Neural cell (in vitro differentiated cells): Measurements from ENCODE around the gene BLOC1S1. TPM values are rescaled to one million over a fixed set of nuclear protein-coding genes. Genes with fewer than 3 reads are reported as not detected.

Source experiments
- H2AFZ ChIP-seq: fragments of 200-600, 300-800 bp; sonication (generic), shearing (Covaris generic); 2 replicates; pipeline ENCODE4 v1.6.0; 2014; ENCODE audit warnings: low read depth, mild to moderate bottlenecking, antibody characterized with exemption, low read length, moderate library complexity
- H3F3A ChIP-seq: fragments of 200-600 bp; shearing (Covaris generic); 2 replicates; pipeline ENCODE4 v1.6.1; 2016; ENCODE audit warnings: mild to moderate bottlenecking, moderate library complexity, mixed read lengths, antibody characterized with exemption, low read length; ENCODE audit not compliant: insufficient read depth, poor library complexity, severe bottlenecking
- H3K27ac ChIP-seq: fragments of 200-600, 300-800 bp; sonication (generic), shearing (Covaris generic); 2 replicates; pipeline ENCODE4 v1.5.1; 2014; ENCODE audit warnings: mild to moderate bottlenecking, low read length, moderate library complexity
- H3K27me3 ChIP-seq: fragments of 300-800, 200-600 bp; sonication (generic), shearing (Covaris generic); 2 replicates; pipeline ENCODE4 v1.6.0; 2014; ENCODE audit warnings: mild to moderate bottlenecking, low read depth, low read length, moderate library complexity; ENCODE audit not compliant: insufficient read depth
- H3K36me3 ChIP-seq: fragments of 300-800, 200-600 bp; sonication (generic), shearing (Covaris generic); 2 replicates; pipeline ENCODE4 v1.5.1; 2014; ENCODE audit warnings: mild to moderate bottlenecking, antibody characterized with exemption, low read length, moderate library complexity; ENCODE audit not compliant: insufficient read depth
- H3K4me2 ChIP-seq: fragments of 300-800, 200-600 bp; sonication (generic), shearing (Covaris generic); 2 replicates; pipeline ENCODE4 v1.6.0; 2014; ENCODE audit warnings: mild to moderate bottlenecking, low read length
- H3K4me3 ChIP-seq: fragments of 300-800, 200-600 bp; sonication (generic), shearing (Covaris generic); 2 replicates; pipeline ENCODE4 v1.5.1; 2014; ENCODE audit warnings: mild to moderate bottlenecking, low read length, moderate library complexity
- H3K79me2 ChIP-seq: fragments of 200-600 bp; shearing (Covaris generic); replicated peaks from 2 replicates; pipeline ENCODE4 v1.6.0; 2014; ENCODE audit warnings: mild to moderate bottlenecking, low read length, moderate library complexity; ENCODE audit not compliant: insufficient read depth
- H3K9ac ChIP-seq: fragments of 300-800, 200-600 bp; sonication (generic), shearing (Covaris generic); 2 replicates; pipeline ENCODE4 v1.6.1; 2016; ENCODE audit warnings: mild to moderate bottlenecking, low read length, mixed read lengths
- H3K9me2 ChIP-seq: fragments of 200-600 bp; shearing (Covaris generic); 2 replicates; pipeline ENCODE4 v1.6.1; 2016; ENCODE audit warnings: mild to moderate bottlenecking, low read length, mixed read lengths; ENCODE audit not compliant: insufficient read depth
- H3K9me3 ChIP-seq: fragments of 200-600, 300-800 bp; sonication (generic), shearing (Covaris generic); 2 replicates; pipeline ENCODE4 v1.6.1; 2016; ENCODE audit warnings: mild to moderate bottlenecking, mixed run types, low read length, moderate library complexity, mixed read lengths
- H4K20me1 ChIP-seq: fragments of 200-600 bp; shearing (Covaris generic); 2 replicates; pipeline ENCODE4 v1.6.1; 2016; ENCODE audit warnings: mild to moderate bottlenecking, mixed run types; ENCODE audit not compliant: insufficient read depth
- EP300 ChIP-seq: fragments of 450-650 bp; conservative IDR thresholded peaks from 2 replicates; pipeline ENCODE4 v1.6.1; 2014; ENCODE audit warnings: antibody characterized with exemption, mild to moderate bottlenecking, moderate library complexity; ENCODE audit not compliant: poor library complexity, severe bottlenecking
- EZH2 ChIP-seq: fragments of 200-600, 300-800 bp; shearing (Covaris generic), sonication (generic); IDR thresholded peaks from 2 replicates; pipeline ENCODE4 v1.6.1; 2014; ENCODE audit warnings: antibody characterized with exemption, low read length, borderline replicate concordance, mild to moderate bottlenecking; ENCODE audit not compliant: insufficient read depth, poor library complexity, severe bottlenecking
- MXI1 ChIP-seq: fragments of 450-650 bp; conservative IDR thresholded peaks from 2 replicates; pipeline ENCODE4 v1.6.1; 2014; ENCODE audit warnings: antibody characterized with exemption, mild to moderate bottlenecking; ENCODE audit not compliant: poor library complexity, severe bottlenecking
- POLR2AphosphoS5 ChIP-seq: IDR thresholded peaks from 2 replicates; pipeline ENCODE4 v1.6.1; 2012
- RAD21 ChIP-seq: fragments of 450-650 bp; conservative IDR thresholded peaks from 2 replicates; pipeline ENCODE4 v1.6.1; 2014; ENCODE audit warnings: antibody characterized with exemption, mild to moderate bottlenecking, moderate library complexity
- SMC3 ChIP-seq: fragments of 450-650 bp; conservative IDR thresholded peaks from 2 replicates; pipeline ENCODE4 v1.6.1; 2014; ENCODE audit warnings: antibody characterized with exemption, mild to moderate bottlenecking, moderate library complexity; ENCODE audit not compliant: poor library complexity
- TAF1 ChIP-seq: IDR thresholded peaks from 2 replicates; pipeline ENCODE4 v1.6.1; 2012; ENCODE audit warnings: low read depth
- polyA plus RNA-seq: library from polyadenylated mRNA; depleted of rRNA; stranded (reverse); fragments of >200 nt; gene quantifications from 2 replicates; pipeline ENCODE4 v1.2.3, GENCODE V29; 2014
- TF ChIP-seq, protein P1 (sequence below): fragments of 450-650 bp; IDR thresholded peaks from 2 replicates; pipeline ENCODE4 v1.5.1; 2014; ENCODE audit warnings: antibody characterized with exemption, mild to moderate bottlenecking, moderate library complexity; ENCODE audit not compliant: poor library complexity, severe bottlenecking
- TF ChIP-seq, protein P2 (sequence below): IDR thresholded peaks from 2 replicates; pipeline ENCODE4 v1.6.1; 2012; ENCODE audit warnings: borderline replicate concordance

The BLOC1S1 gene
- polyA plus RNA-seq, 1 donor from 2014 or later: 217 TPM

DNA sequence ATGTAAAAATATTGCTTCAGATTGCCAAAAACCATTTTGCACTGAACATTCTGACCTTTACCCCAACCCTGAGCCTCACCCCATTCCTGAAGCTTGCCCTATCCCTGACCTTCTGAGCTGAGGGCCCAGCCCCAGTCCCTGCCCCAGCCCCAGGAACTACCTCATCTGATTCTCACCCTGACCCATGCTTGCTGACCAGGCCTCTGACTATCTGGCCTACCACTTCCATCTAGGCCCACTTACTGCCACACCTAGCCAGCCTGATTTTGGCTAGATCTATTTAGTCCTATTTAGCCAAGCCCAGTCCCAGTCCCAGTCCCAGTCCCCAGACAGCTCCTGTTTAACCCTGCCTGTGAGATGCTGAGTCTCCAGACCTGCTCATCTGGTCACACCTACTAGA lies 45.6 kb upstream of the BLOC1S1 start:
- no peaks in the 10 kb centered on the region for H3F3A ChIP-seq
- no peak overlapping the region for H3K9ac ChIP-seq
- no peaks in the 10 kb centered on the region for H3K79me2 ChIP-seq
- no peaks in the 10 kb centered on the region for H3K36me3 ChIP-seq
- H3K4me3 ChIP-seq: no peak overlapping the region
- no peak overlapping the region for H3K27ac ChIP-seq
- H3K27me3 ChIP-seq: no peaks in the 10 kb centered on the region
- no peak overlapping the region for H2AFZ ChIP-seq
- no peak for TF ChIP-seq EP300
- TF ChIP-seq SMC3: no peak
- TF ChIP-seq RAD21: no peak
- TF ChIP-seq MXI1: no peak
- no peak for TF ChIP-seq TAF1
- no peak for TF ChIP-seq EZH2
- TF ChIP-seq, protein P1, sequence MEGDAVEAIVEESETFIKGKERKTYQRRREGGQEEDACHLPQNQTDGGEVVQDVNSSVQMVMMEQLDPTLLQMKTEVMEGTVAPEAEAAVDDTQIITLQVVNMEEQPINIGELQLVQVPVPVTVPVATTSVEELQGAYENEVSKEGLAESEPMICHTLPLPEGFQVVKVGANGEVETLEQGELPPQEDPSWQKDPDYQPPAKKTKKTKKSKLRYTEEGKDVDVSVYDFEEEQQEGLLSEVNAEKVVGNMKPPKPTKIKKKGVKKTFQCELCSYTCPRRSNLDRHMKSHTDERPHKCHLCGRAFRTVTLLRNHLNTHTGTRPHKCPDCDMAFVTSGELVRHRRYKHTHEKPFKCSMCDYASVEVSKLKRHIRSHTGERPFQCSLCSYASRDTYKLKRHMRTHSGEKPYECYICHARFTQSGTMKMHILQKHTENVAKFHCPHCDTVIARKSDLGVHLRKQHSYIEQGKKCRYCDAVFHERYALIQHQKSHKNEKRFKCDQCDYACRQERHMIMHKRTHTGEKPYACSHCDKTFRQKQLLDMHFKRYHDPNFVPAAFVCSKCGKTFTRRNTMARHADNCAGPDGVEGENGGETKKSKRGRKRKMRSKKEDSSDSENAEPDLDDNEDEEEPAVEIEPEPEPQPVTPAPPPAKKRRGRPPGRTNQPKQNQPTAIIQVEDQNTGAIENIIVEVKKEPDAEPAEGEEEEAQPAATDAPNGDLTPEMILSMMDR: no peak
- TF ChIP-seq, protein P2, sequence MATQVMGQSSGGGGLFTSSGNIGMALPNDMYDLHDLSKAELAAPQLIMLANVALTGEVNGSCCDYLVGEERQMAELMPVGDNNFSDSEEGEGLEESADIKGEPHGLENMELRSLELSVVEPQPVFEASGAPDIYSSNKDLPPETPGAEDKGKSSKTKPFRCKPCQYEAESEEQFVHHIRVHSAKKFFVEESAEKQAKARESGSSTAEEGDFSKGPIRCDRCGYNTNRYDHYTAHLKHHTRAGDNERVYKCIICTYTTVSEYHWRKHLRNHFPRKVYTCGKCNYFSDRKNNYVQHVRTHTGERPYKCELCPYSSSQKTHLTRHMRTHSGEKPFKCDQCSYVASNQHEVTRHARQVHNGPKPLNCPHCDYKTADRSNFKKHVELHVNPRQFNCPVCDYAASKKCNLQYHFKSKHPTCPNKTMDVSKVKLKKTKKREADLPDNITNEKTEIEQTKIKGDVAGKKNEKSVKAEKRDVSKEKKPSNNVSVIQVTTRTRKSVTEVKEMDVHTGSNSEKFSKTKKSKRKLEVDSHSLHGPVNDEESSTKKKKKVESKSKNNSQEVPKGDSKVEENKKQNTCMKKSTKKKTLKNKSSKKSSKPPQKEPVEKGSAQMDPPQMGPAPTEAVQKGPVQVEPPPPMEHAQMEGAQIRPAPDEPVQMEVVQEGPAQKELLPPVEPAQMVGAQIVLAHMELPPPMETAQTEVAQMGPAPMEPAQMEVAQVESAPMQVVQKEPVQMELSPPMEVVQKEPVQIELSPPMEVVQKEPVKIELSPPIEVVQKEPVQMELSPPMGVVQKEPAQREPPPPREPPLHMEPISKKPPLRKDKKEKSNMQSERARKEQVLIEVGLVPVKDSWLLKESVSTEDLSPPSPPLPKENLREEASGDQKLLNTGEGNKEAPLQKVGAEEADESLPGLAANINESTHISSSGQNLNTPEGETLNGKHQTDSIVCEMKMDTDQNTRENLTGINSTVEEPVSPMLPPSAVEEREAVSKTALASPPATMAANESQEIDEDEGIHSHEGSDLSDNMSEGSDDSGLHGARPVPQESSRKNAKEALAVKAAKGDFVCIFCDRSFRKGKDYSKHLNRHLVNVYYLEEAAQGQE: no peak
- H3K4me2 ChIP-seq: no peak overlapping the region
- H3K9me3 ChIP-seq: no peaks in the 10 kb centered on the region
- H3K9me2 ChIP-seq: no peaks in the 10 kb centered on the region
- H4K20me1 ChIP-seq: no peaks in the 10 kb centered on the region

DNA sequence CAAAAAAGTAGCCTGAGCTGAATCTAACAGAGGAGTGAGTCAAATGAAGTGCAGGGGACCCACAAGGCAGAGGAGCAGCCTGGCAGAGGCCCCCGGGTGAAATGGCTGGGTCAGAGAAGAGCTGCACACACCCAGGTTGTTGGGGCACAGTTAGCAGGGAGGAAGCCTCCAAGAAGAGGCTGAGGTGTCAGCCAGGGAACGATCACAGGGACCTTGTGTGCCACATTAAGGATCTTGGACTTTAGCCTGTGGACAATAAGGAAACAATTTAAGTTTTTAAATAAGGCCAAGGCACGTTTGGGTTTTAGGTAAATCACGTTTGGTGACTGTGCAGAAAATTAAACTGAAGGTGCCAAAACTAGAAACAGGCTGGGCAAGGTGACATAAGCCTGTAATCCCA lies 44.1 kb upstream of the BLOC1S1 start:
- Histone ChIP-seq H3K9me3 (no peaks in the 10 kb centered on the region), H3K36me3 (no peaks in the 10 kb centered on the region), H3K4me2 (no peak overlapping the region), H4K20me1 (no peaks in the 10 kb centered on the region), H3K4me3 (no peak overlapping the region), H3F3A (no peaks in the 10 kb centered on the region), H2AFZ (no peak overlapping the region), H3K9ac (no peak overlapping the region), H3K27me3 (no peaks in the 10 kb centered on the region), H3K79me2 (no peaks in the 10 kb centered on the region), H3K27ac (no peak overlapping the region), H3K9me2 (no peaks in the 10 kb centered on the region)
- TF ChIP-seq, protein P2: no peak
- TF ChIP-seq, protein P1: no peak
- TF ChIP-seq RAD21 (no peak), TAF1 (no peak), MXI1 (no peak), POLR2AphosphoS5 (no peak), EZH2 (no peak), EP300 (no peak), SMC3 (no peak)
